ENCODE results near the gene SIGMAR1. TPM values are rescaled to one million over a fixed set of nuclear protein-coding genes. Genes with fewer than 3 reads are reported as not detected.

Gene SIGMAR1
- total and polyA plus RNA-seq, 2 of the 8 experiments (the other 6 are each of a cell fraction or from before 2014, with no cell fraction given), result 84.2 to 134 TPM

- no peak for TF ChIP-seq CBX8 (IDR thresholded peaks at IDR 0.05; ENCODE audit: borderline replicate concordance, low read depth, low read length)
Observed at GRCh38 chr9:34611811-34612787, 25.5 kb downstream of the SIGMAR1 start, which contains the start of gene RPP25L (continued).
